GM13976 (cell line): ENCODE measurements around the gene ASB16.

Source experiments
- DNase-seq: peaks from one replicate; pipeline ENCODE4 v3.0.0; 2012; ENCODE audit warnings: low spot score
- in situ Hi-C: fragments of 300-500 bp; cut with MboI; formaldehyde crosslinking; loops from one replicate; pipeline ENCODE4 v1.12.0; 2022; ENCODE audit warnings: low sequenced_read_pairs, mixed read lengths, inconsistent platforms; ENCODE audit not compliant: unreplicated experiment
- TF ChIP-seq, protein P1 (sequence below): IDR thresholded peaks from 2 replicates; pipeline ENCODE4 v1.5.1; 2012; ENCODE audit warnings: borderline replicate concordance, mild to moderate bottlenecking; ENCODE audit not compliant: insufficient read depth; ENCODE audit errors: extremely low read depth, missing control alignments, control extremely low read depth

ASB16 gene

DNA sequence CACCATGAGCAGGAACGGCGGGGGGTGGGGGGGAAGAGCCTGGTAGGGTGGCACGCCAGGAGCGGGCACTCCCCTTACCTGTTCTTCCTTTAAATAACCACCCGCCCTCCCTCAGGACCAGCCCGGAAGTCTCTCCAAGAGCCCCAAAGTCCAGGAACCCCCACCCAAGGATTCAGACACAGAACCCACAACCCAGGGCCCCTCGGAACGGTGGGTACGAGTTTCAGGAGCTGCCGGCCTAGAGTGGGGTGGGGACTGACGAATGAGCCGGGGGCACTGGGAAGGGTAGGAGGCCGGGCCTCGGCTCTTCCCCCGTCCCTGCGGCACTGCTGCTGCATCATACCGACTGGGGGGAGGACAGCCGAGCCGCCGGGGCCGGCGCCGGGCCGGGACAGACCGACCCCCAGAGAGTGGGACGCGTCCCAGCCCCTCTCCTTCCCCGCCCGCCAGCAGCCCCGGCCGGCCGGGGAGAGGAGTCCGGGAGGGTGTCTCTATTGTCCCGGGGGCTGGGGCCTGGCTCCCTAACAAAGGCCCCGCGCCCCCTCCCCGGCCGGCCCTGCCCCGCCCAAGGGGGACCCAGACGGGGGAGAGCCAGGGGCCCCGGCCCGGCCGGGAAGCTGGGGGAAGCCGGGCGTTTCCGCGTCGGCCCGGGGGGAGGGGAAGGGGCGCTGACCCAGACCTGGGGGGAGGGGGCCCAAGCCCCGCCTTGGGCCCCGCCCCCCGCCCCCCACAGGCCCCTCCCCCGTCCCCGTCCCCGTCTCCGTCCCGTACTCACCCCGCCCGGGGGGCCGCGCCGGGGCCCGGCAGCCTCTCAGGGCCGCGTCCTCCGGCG is 28.4 kb downstream of the ASB16 start:
- in situ Hi-C loops = no loop called here
- TF ChIP-seq, protein P1, sequence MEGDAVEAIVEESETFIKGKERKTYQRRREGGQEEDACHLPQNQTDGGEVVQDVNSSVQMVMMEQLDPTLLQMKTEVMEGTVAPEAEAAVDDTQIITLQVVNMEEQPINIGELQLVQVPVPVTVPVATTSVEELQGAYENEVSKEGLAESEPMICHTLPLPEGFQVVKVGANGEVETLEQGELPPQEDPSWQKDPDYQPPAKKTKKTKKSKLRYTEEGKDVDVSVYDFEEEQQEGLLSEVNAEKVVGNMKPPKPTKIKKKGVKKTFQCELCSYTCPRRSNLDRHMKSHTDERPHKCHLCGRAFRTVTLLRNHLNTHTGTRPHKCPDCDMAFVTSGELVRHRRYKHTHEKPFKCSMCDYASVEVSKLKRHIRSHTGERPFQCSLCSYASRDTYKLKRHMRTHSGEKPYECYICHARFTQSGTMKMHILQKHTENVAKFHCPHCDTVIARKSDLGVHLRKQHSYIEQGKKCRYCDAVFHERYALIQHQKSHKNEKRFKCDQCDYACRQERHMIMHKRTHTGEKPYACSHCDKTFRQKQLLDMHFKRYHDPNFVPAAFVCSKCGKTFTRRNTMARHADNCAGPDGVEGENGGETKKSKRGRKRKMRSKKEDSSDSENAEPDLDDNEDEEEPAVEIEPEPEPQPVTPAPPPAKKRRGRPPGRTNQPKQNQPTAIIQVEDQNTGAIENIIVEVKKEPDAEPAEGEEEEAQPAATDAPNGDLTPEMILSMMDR = no peak
- DNase-seq = peak; percentile 92

DNA sequence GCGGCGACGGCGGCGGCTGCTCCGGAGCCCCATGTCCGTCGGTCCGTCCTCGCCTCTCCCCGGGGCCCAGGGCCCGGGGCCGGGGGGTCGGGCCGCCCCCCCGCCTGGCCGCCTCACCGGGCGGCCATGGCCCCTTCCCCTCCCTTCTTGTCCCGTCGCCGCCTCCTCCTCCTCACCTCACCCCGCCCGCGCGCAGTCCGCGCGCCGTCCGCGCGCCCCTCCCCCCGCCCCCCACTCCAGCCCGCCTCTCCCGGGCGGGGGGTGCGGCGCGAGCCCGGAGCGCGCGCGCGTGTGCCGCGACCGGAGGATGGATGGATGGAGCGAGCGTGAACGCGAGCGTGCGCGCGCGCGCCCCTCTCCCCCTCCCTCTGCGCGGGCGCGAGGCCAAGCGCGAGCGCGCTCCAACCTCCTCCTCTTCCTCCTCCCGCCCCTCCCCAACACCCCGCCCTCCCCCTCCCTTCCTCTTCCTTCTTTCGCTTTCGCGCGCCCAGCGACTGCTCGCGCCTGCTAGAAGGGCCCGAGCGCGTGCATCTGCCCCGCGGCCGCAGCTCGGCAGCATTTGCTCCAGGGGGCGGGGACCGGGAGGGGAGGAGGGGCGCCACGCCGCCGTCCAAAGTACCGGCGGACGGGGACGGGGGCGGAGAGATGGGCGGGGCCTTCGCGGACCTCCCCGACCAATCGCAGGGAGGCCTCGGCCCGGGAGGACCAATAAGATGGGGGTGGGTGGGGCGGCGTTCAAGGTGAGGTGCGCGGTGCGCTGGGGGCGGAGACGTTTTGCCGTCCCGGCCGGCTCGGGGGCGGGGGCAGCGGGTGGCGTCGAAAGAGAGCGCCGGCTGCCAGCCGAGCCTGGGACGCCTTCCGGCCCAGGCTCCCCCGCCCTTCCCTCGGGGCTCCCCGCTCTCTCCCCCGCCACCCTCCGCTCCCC is 29.3 kb downstream of the ASB16 start, which contains the start of gene ATXN7L3:
TSS of gene ATXN7L3 (minus strand) at position 332 of the 925 bp plus-strand sequence. CDS start 1,814 bp downstream, outside the sequence.
- TF ChIP-seq, protein P1 = no peak
- in situ Hi-C loops = loop anchor here (5.0 to 25.0 kb wide), 2 partner anchors 132 to 312 kb away; partner anchors contain the start of gene GPATCH8
- DNase-seq = peak; percentile 99

DNA sequence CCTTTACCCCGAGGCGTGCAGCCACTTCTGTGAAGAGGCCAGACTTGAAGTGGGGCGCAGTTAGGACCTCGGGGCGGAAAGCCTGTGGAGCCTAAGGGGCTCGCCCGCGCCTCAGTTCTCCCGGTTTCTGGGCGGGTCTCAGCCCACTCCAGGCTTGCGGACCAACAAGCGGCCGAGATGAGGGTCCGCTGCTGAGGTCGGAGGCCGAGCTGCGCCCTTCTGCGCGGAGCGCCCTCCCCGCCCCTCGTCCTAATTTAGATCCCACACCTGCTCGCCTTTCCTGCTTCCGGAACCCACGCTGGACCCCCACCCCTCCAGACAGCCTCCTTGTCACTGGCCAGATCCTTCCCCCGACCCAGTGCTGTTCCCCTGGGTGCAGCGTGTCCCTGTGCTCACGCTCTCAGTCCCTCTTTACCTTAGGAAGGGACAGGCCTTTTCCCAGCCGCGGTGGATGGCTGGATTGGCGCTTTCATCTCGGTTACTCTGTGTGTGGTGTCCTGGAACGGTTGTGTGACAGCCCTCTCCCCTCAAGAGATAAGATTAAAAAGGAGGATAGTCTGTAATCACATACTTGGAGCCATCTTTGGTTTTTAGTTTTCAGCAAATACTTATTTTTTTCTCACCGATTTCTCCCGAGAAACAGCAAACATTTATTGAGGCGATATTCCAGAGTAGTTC is 30.1 kb downstream of the ASB16 start:
- no peak for DNase-seq
- in situ Hi-C loops = loop anchor here (5.0 to 25.0 kb wide), 2 partner anchors 132 to 312 kb away; partner anchors contain the start of gene GPATCH8
- TF ChIP-seq, protein P1 = no peak

DNA sequence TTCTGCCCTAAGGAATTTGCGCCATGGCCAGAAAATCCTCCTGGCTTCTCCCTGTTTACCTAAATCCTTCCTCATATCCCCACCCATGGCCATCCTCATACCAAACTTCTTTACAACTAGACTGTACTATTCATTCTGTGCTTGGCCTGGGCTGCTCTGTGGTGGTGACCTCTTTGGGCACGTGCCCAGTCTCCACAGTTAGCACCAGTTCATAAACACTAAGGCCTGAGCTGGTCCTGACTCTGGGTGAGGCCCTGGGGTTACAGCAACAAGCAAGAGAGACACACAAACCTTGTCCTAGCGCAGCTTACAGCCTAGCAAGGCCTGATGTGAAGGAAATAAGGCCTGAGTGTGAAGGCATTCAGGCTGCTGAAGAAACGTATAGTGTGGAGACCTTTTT is 32.3 kb downstream of the ASB16 start:
- TF ChIP-seq, protein P1 = no peak
- no peak for DNase-seq
- in situ Hi-C loops = loop anchor here (5.0 to 25.0 kb wide), 2 partner anchors 130 to 310 kb away; partner anchors contain the start of gene GPATCH8

DNA sequence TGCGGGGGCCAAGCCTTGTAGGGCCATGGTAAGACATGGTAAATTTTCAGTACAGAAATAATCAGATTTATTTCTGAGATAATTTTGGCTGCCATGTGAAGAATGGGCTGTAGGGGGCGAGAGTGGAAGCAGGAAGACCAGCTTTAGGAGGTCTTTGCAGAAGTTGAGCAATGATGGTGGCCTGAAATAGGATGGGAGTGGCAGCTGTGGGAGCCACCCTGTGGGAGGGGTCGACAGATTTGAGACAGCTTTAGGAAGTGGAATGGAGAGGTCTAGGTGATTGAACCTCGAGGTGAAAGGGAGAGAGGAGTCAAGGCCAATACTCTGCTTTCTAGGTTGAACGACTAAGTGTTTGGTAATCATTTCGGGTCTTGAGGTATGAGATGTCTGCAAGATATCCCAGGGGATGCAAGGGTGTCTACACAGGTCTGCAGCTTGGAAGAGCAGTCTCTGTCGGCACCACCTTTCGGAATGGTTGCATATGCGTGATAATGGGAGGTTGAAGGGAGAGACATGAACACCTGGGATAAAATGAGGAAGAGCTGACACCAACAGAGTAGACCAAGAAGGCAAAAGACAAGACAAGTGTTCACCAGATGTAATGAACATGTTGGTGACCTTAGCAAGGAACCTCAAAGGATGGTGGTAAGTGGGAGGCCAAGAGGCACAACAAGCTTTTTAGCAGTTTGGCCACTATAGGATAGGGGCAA is 33.4 kb downstream of the ASB16 start:
- TF ChIP-seq, protein P1 = peak; percentile 45
- peak; percentile 63 for DNase-seq
- in situ Hi-C loops = loop anchor here (5.0 to 25.0 kb wide), 2 partner anchors 128 to 308 kb away; partner anchors contain the start of gene GPATCH8
